Peyer's patch (tissue), 4 donors: ENCODE measurements around the gene RTP5. TPM values are rescaled to one million over a fixed set of nuclear protein-coding genes. Genes with fewer than 3 reads are reported as not detected.

Experiments used
- DNase-seq, 3 donors: peaks; one replicate each; pipeline ENCODE4 v3.0.0-alpha.2; 2017 to 2019
- H3K27ac ChIP-seq, 4 donors: fragments of 200-600 bp; sonication (generic); one replicate each; pipeline ENCODE4 v1.5.1; 2016 to 2019
- H3K27me3 ChIP-seq, 2 donors: fragments of 200-600 bp; sonication (generic); one replicate each; pipeline ENCODE4 v1.5.1; 2019
- H3K36me3 ChIP-seq, 3 donors: fragments of 200-600 bp; sonication (generic); one replicate each; pipeline ENCODE4 v1.5.1; 2016 to 2019
- H3K4me1 ChIP-seq, 4 donors: fragments of 200-600 bp; sonication (generic); one replicate each; pipeline ENCODE4 v1.5.1; 2016 to 2019
- H3K4me3 ChIP-seq, 4 donors: fragments of 200-600 bp; sonication (generic); 1 replicate in 3 of 4; 2 replicates in 1 of 4; pipeline ENCODE4 v1.5.1; 2016 to 2019; ENCODE audit warnings: mild to moderate bottlenecking in 1 of 4
- H3K9me3 ChIP-seq, 4 donors: fragments of 200-600 bp; sonication (generic); one replicate each; pipeline ENCODE4 v1.5.1; 2016 to 2019; ENCODE audit warnings: mild to moderate bottlenecking in 1 of 4
- CTCF ChIP-seq, 6 experiments: fragments of 450-650 bp in 4 of 6; fragments of 200-600 bp in 2 of 6; sonication (generic) in 1 of 6; IDR thresholded peaks; one replicate each; pipeline ENCODE4 v1.5.1; 2017 to 2019; ENCODE audit warnings: antibody characterized with exemption in 6 of 6, mild to moderate bottlenecking in 3 of 6, moderate library complexity in 1 of 6
- POLR2A ChIP-seq, 2 donors: fragments of 450-650 bp; IDR thresholded peaks; one replicate each; pipeline ENCODE4 v1.5.1; 2017; ENCODE audit warnings: antibody characterized with exemption in 2 of 2, mild to moderate bottlenecking in 2 of 2, moderate library complexity in 2 of 2
- total RNA-seq, 4 donors: library from RNA; depleted of rRNA; stranded (reverse); fragments of >200 nt; gene quantifications; one replicate each; pipeline ENCODE4 v1.1.0, GENCODE V29; 2016

Gene RTP5
- total RNA-seq, 4 donors from 2014 or later: 0.54 TPM; not detected in 3

GRCh38 chr2:241860184-241861078 is 9.1 kb upstream of the RTP5 start:
- TF ChIP-seq CTCF (IDR thresholded peaks at IDR 0.05) (no peak), POLR2A (IDR thresholded peaks at IDR 0.05) (no peak)
- no peak for DNase-seq
- H3K9me3 ChIP-seq: no peaks in the 10 kb centered on the region
- H3K4me3 ChIP-seq: peak overlapping the region; percentile 12 to 45 (median 36)
- H3K27me3 ChIP-seq: no peaks in the 10 kb centered on the region
- H3K27ac ChIP-seq: peak overlapping the region; percentile 50 to 82 (median 69)
- H3K36me3 ChIP-seq: no peaks in the 10 kb centered on the region
- H3K4me1 ChIP-seq: peaks cover 0 to 30% (median 23%) of the 10 kb centered on the region in 4 donors

GRCh38 chr2:241861264-241861663 is 8.3 kb upstream of the RTP5 start:
- no peaks in the 10 kb centered on the region for H3K36me3 ChIP-seq
- peaks cover 0 to 30% (median 23%) of the 10 kb centered on the region in 4 donors for H3K4me1 ChIP-seq
- H3K27me3 ChIP-seq: no peaks in the 10 kb centered on the region
- no peak for DNase-seq
- no peak overlapping the region for H3K4me3 ChIP-seq
- no peak for TF ChIP-seq CTCF (IDR thresholded peaks at IDR 0.05)
- no peak for TF ChIP-seq POLR2A (IDR thresholded peaks at IDR 0.05)
- H3K27ac ChIP-seq: peak overlapping the region in 2 of 4 donors; percentile 80 to 82
- H3K9me3 ChIP-seq: no peaks in the 10 kb centered on the region

GRCh38 chr2:241862093-241862492 is 7.4 kb upstream of the RTP5 start:
- Histone ChIP-seq H3K36me3 (no peaks in the 10 kb centered on the region), H3K4me3 (no peak overlapping the region), H3K27ac (peak overlapping the region in 1 of 4 donors; percentile 21), H3K27me3 (no peaks in the 10 kb centered on the region), H3K4me1 (peaks cover 0 to 30% (median 23%) of the 10 kb centered on the region in 4 donors), H3K9me3 (no peaks in the 10 kb centered on the region)
- TF ChIP-seq POLR2A (IDR thresholded peaks at IDR 0.05) (no peak), CTCF (IDR thresholded peaks at IDR 0.05) (no peak)
- no peak for DNase-seq

- Histone ChIP-seq H3K4me1 (peaks cover 0 to 30% (median 23%) of the 10 kb centered on the region in 4 donors), H3K27ac (peak overlapping the region in 2 of 4 donors; percentile 13 to 47), H3K27me3 (no peaks in the 10 kb centered on the region), H3K4me3 (peak overlapping the region; percentile 8 to 29 (median 24)), H3K36me3 (no peaks in the 10 kb centered on the region), H3K9me3 (no peaks in the 10 kb centered on the region)
- DNase-seq: no peak
- TF ChIP-seq POLR2A (IDR thresholded peaks at IDR 0.05) (no peak), CTCF (IDR thresholded peaks at IDR 0.05) (no peak)
Measured at GRCh38 chr2:241862775-241863535, 6.6 kb upstream of the RTP5 start.

GRCh38 chr2:241863536-241863954 is 6.0 kb upstream of the RTP5 start:
- H3K27me3 ChIP-seq: no peaks in the 10 kb centered on the region
- H3K4me3 ChIP-seq: peak overlapping the region; percentile 8 to 29 (median 24)
- no peaks in the 10 kb centered on the region for H3K9me3 ChIP-seq
- peak in 2 of 3 donors; percentile 43 to 67 for DNase-seq
- peak overlapping the region in 1 of 4 donors; percentile 47 for H3K27ac ChIP-seq
- peaks cover 0 to 29% (median 23%) of the 10 kb centered on the region in 4 donors for H3K4me1 ChIP-seq
- no peaks in the 10 kb centered on the region for H3K36me3 ChIP-seq
- no peak for TF ChIP-seq POLR2A (IDR thresholded peaks at IDR 0.05)
- TF ChIP-seq CTCF (IDR thresholded peaks at IDR 0.05): no peak
